Cerebellar nuclear complex (tissue), 1 donor: Measurements from ENCODE around the gene BOLA1.
"Not testable (repeated sequence)": the region's sequence is repeated elsewhere in the genome, so short reads cannot be mapped to it uniquely, and the experiment has no call there.

ENCODE experiments used
- DNase-seq, 2 experiments: peaks; one replicate each; lab custom pipeline; 2025; lab: John Stamatoyannopoulos, UW

The BOLA1 gene

GRCh38 chr1:149931212-149931790 is 31.9 kb downstream of the BOLA1 start:
- DNase-seq = no peak

- DNase-seq = no peak
These were observed 33.1 kb downstream of the BOLA1 start for GRCh38 chr1:149932474-149932873.

- DNase-seq = no peak
These were observed 33.8 kb downstream of the BOLA1 start for GRCh38 chr1:149933208-149933607.

GRCh38 chr1:149934356-149934755 is 35.0 kb downstream of the BOLA1 start:
- DNase-seq = no peak

- DNase-seq = no peak
These were observed 37.0 kb downstream of the BOLA1 start, which contains the start of gene MTMR11 for GRCh38 chr1:149936170-149936991. TSS of gene MTMR11 (minus strand) at chr1:149936879. CDS start at chr1:149936647, 232 bp downstream.

GRCh38 chr1:149936992-149937705 is 37.8 kb downstream of the BOLA1 start:
- DNase-seq = no peak

GRCh38 chr1:149937759-149938158 is 38.4 kb downstream of the BOLA1 start:
- DNase-seq = no peak

GRCh38 chr1:149938668-149939003 is 39.3 kb downstream of the BOLA1 start:
- DNase-seq = not testable (repeated sequence)

- DNase-seq = no peak
These were observed 41.1 kb downstream of the BOLA1 start for GRCh38 chr1:149940427-149940826.

- DNase-seq = no peak
These were observed 42.8 kb downstream of the BOLA1 start for GRCh38 chr1:149942207-149942606.

GRCh38 chr1:149942885-149943284 is 43.5 kb downstream of the BOLA1 start:
- DNase-seq = no peak

GRCh38 chr1:149945206-149945605 is 45.8 kb downstream of the BOLA1 start:
- no peak for DNase-seq

GRCh38 chr1:149949911-149950310 is 50.5 kb downstream of the BOLA1 start:
- DNase-seq = no peak
